ENCODE measurements around the gene DTNBP1. TPM values are rescaled to one million over a fixed set of nuclear protein-coding genes. Genes with fewer than 3 reads are reported as not detected.
"Not testable (repeated sequence)": the region's sequence is repeated elsewhere in the genome, so short reads cannot be mapped to it uniquely, and the experiment has no call there.

The DTNBP1 gene
- total RNA-seq, 1 donor from 2014 or later = 19.2 TPM

DNA sequence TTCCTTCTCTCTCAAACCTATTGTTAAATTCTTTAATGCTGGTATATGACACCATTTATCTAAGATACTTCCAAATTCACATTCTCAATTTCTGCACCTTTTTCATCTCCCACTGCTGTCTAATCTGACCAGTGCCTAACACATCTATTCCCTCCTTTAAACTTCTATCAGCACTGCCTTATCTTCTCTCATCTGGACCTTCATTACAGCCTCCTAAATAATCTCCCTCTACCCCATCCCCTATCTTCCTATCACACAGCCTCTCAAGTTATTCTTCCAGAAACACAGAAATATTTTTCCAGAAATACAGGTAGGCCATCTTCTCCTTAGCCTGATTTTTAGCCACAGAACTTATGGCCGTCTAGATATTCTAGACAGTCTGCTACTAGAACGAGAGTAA is 5.5 kb downstream of the DTNBP1 start:
- Histone ChIP-seq H3K4me3 (no peak overlapping the region), H3K9me3 (replicated peaks) (no peaks in the 10 kb centered on the region), H3K36me3 (no peaks in the 10 kb centered on the region), H3K27me3 (ENCODE audit: low read depth) (no peaks in the 10 kb centered on the region), H3K4me1 (peaks cover 32% of the 10 kb centered on the region), H3K27ac (replicated peaks) (no peak overlapping the region)
- intact Hi-C loops (cut with micrococcal nuclease) = no loop called here
- TF ChIP-seq, protein P1, sequence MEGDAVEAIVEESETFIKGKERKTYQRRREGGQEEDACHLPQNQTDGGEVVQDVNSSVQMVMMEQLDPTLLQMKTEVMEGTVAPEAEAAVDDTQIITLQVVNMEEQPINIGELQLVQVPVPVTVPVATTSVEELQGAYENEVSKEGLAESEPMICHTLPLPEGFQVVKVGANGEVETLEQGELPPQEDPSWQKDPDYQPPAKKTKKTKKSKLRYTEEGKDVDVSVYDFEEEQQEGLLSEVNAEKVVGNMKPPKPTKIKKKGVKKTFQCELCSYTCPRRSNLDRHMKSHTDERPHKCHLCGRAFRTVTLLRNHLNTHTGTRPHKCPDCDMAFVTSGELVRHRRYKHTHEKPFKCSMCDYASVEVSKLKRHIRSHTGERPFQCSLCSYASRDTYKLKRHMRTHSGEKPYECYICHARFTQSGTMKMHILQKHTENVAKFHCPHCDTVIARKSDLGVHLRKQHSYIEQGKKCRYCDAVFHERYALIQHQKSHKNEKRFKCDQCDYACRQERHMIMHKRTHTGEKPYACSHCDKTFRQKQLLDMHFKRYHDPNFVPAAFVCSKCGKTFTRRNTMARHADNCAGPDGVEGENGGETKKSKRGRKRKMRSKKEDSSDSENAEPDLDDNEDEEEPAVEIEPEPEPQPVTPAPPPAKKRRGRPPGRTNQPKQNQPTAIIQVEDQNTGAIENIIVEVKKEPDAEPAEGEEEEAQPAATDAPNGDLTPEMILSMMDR (IDR thresholded peaks at IDR 0.05; ENCODE audit: borderline replicate concordance) = no peak
- no peak for DNase-seq

DNA sequence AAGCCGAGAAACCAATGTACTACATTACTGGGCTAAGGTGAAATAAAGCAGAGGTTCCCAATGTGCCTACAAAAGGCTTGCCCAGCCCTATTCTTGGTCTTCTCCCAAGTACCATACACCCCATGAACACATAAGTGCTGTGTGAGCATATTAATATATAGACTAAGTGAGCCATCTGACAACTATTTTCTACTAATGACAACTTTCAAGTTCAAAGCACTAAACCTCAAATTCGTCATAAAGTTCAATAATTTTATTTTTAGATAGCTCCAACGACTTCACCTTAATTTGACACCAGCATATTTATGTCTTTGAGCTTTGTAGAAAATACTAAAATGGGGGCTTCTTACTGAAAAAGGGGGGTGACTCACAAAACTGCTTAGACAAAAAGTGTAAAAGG is 6.7 kb downstream of the DTNBP1 start:
- Histone ChIP-seq H3K27me3 (ENCODE audit: low read depth) (no peaks in the 10 kb centered on the region), H3K4me1 (peaks cover 21% of the 10 kb centered on the region), H3K36me3 (no peaks in the 10 kb centered on the region), H3K27ac (replicated peaks) (no peak overlapping the region), H3K4me3 (no peak overlapping the region), H3K9me3 (replicated peaks) (no peaks in the 10 kb centered on the region)
- TF ChIP-seq, protein P1 (IDR thresholded peaks at IDR 0.05; ENCODE audit: borderline replicate concordance) = no peak
- no peak for DNase-seq
- intact Hi-C loops (cut with micrococcal nuclease) = no loop called here

DNA sequence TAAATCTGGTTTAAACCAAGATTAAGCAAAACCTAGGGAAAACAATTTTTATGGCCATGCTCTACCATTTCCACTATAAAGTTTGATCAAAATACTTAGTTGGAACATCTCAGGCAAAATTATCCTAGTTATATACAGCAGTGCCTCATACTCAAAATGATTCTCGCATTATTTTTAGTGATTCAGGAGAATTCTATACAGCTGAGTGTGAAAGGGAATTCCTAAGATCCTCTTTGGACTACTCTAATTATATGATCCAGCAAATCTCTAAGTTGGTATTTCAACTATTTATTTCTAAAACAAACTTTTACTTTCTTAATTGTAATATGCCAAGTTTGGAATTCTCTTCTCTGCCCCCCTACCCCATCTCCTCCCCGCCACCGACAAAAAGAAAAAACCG is 8.6 kb downstream of the DTNBP1 start:
- Histone ChIP-seq H3K36me3 (peaks cover 12% of the 10 kb centered on the region), H3K27ac (replicated peaks) (no peak overlapping the region), H3K4me1 (peaks cover 19% of the 10 kb centered on the region), H3K9me3 (replicated peaks) (no peaks in the 10 kb centered on the region), H3K27me3 (ENCODE audit: low read depth) (no peaks in the 10 kb centered on the region), H3K4me3 (no peak overlapping the region)
- TF ChIP-seq, protein P1 (IDR thresholded peaks at IDR 0.05; ENCODE audit: borderline replicate concordance) = no peak
- intact Hi-C loops (cut with micrococcal nuclease) = no loop called here
- no peak for DNase-seq

DNA sequence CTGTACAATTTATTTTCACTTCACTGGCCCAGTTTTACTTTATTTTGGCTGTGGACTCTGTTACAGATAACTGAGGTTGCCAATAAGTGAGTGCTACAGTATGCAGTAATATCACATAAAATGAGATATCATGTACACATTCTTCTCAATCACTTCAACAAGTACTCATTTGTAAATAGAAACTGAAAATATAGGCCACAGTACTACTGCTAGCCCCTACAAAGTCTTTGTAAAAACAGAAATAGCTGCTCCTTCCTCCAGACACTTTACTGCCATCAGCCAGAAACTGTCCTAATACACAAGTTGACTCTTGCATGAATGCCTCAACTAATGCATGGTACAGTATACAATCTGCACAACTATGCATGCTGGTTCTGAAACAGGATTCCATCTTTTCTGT is 9.2 kb downstream of the DTNBP1 start:
- Histone ChIP-seq H3K4me3 (no peak overlapping the region), H3K27me3 (ENCODE audit: low read depth) (no peaks in the 10 kb centered on the region), H3K4me1 (peaks cover 19% of the 10 kb centered on the region), H3K27ac (replicated peaks) (no peak overlapping the region), H3K9me3 (replicated peaks) (no peaks in the 10 kb centered on the region), H3K36me3 (peaks cover 17% of the 10 kb centered on the region)
- intact Hi-C loops (cut with micrococcal nuclease) = no loop called here
- no peak for DNase-seq
- TF ChIP-seq, protein P1 (IDR thresholded peaks at IDR 0.05; ENCODE audit: borderline replicate concordance) = no peak

DNA sequence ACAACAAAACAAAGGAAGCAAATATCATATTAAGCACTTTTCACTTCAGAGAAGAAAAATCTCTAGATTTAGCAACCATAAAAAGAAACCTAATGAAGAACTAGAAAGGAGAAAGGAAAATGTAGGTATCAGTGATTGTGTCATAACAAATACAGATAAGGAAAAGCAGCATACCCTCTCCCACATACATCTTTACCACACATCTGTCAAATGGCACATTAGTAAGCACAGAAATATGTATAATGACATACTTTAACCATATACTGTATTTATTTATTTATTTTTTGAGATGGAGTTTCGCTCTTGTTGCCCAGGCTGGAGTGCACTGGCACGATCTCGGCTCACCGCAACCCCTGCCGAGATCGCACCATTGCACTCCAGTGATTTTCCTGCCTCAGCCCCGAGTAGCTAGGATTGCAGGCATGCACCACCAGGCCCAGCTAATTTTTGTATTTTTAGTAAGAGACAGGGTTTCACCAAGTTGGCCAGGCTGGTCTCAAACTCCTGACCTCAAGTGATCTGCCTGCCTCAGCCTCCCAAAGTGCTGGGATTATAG is 12.7 kb downstream of the DTNBP1 start:
- peaks cover 29% of the 10 kb centered on the region for H3K36me3 ChIP-seq
- not testable (repeated sequence) for DNase-seq

DNA sequence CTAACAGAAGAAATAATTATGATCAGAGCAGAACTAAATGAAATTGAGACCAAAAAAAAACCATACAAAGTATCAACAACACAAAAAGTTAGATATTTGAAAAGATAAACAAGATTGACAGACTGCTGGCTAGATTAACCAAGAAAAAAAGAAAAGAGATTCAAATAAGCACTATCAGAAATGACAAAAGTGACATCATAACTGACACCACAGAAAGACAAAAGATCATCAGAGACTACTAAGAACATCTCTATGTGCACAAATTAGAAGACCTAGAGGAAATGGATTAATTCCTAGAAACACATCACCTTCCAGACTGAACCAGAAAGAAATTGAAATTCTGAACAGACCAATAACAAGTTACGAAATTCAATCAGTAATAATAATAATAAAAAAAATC is 17.9 kb downstream of the DTNBP1 start:
- H3K4me3 ChIP-seq = no peak overlapping the region
- DNase-seq = no peak
- H3K9me3 ChIP-seq (replicated peaks) = peaks cover 41% of the 10 kb centered on the region
- peaks cover 32% of the 10 kb centered on the region for H3K36me3 ChIP-seq
- no peaks in the 10 kb centered on the region for H3K4me1 ChIP-seq
- intact Hi-C loops (cut with micrococcal nuclease) = no loop called here
- H3K27ac ChIP-seq (replicated peaks) = no peak overlapping the region
- no peaks in the 10 kb centered on the region for H3K27me3 ChIP-seq (ENCODE audit: low read depth)
- TF ChIP-seq, protein P1 (IDR thresholded peaks at IDR 0.05; ENCODE audit: borderline replicate concordance) = no peak

More for the DNA sequence above, 12.7 kb downstream of the DTNBP1 start:
- H3K27ac ChIP-seq (replicated peaks); H3K4me3 ChIP-seq; intact Hi-C loops (cut with micrococcal nuclease); H3K27me3 ChIP-seq (ENCODE audit: low read depth): not testable (repeated sequence)
- H3K4me1 ChIP-seq = peaks cover 14% of the 10 kb centered on the region
- peaks cover 17% of the 10 kb centered on the region for H3K9me3 ChIP-seq (replicated peaks)

Measured in left ventricle myocardium inferior (tissue), 1 donor.